GM21737 (cell line): ENCODE measurements around the gene ZNF17.

ENCODE experiments used
- ATAC-seq: cut with Tn5 transposase; IDR thresholded peaks from one replicate; pipeline ENCODE4 v1.9.1; 2021; ENCODE audit warnings: mild to moderate bottlenecking, moderate library complexity; ENCODE audit not compliant: unreplicated experiment

The ZNF17 gene

DNA sequence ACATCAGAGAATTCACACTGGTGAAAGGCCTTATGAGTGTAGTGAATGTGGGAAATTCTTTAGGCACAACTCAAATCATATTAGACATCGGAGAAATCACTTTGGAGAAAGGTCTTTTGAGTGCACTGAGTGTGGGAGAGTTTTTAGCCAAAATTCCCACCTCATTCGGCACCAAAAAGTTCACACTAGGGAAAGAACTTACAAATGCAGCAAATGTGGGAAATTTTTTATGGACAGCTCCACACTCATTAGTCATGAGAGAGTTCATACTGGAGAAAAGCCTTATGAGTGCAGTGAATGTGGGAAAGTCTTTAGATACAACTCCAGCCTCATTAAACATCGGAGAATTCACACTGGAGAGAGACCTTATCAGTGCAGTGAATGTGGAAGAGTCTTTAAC, 10.1 kb downstream of the ZNF17 start:
- ATAC-seq: no peak

DNA sequence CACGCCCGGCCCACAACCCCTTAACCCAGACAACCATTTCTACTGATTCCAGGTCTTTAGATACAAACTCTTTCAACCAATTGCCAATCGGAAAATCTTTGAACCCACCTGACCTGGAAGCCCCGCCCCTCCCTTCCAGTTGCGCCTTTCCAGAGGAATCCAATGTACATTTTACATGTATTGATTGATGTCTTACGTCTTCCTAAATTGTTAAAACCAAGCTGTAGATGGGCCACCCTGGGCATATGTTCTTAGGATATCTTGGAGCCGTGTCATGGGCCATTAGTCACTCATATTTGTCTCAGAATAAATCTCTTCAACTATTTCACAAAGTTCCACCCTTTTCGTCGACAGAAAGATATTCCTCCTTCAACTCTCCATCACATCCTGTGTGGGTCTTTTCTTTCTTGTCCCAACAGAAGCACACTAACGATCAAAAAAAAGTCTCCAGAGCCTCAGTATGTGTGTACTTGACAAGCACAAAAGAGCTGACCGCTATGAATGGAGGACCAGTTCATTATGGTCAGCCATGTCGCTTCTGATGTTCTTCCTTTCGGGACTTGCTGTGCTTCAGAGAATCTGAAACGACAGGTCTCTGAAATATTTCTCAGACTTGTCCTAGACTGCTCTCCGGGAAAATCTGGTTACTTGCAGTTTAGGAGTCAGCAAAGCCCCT, 23.6 kb downstream of the ZNF17 start:
- peak; percentile 3 for ATAC-seq

DNA sequence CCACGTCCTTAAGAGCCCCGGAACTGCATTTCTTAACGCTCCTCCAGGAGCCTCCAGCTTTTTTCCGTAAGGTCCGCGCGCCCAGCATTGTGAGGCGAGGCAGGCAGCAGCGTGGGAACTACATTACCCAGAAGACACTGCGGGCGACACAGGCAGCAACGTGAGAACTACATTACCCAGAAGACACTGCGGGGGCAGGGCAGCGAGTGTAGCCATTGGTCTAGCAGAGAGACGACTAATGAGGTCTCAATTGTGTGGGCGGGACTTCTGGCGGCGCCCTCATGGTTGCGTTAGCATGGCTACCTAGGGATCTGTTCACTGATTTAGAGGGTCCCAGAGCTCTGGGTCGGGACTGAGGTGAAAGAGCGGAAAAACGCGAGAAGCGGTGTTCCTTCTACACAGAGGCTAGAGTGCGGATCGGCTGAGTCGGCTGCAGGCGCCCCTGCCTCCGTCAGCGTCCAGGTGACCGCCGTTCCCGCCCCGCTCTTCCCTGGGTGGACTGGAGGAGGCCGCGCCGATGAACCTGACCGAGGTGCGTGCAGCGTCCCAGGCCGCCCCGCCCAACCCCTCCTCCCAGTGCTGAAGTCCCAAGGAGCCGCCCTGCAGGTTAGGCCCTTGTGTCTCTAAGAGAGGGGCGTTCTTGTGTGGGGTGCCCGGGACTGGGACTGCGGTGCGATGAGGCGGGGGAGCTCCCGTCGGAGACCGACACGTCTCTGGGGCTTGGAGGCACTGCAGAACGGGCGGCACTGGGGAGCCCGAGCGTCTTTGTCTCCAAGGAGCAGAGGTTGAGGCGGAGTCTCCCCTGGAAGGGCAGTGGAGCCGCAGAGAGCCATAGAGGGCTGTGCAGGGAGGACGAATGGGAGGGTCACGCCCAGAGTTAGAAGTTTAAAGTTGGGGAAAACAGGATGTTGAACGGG, 24.4 kb downstream of the ZNF17 start, which contains the start of gene ZNF749:
Gene ZNF749, plus strand, starts transcription at position 264 of the 917 bp plus-strand sequence. Its CDS starts 254 bp downstream, at position 518.
- ATAC-seq: peak; percentile 96

DNA sequence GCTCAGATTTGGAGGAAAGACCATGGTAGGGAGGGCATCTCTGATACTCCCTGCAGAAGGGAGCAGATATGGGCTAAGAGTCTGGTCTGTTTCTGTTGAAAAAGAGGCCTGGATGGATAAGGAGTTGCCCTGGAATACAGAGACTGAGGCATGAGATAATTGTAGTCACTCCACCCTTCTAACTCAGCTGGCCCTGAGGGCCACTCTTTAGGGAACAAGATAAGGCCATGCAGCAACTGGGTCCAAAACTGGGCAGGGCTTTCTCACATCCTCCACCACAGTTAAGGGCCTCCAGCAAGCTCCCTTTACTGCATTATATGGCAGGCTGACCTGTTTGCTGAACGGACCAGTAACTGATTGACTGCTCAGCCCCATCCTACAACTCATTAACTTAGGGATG, 25.5 kb downstream of the ZNF17 start:
- ATAC-seq: no peak

DNA sequence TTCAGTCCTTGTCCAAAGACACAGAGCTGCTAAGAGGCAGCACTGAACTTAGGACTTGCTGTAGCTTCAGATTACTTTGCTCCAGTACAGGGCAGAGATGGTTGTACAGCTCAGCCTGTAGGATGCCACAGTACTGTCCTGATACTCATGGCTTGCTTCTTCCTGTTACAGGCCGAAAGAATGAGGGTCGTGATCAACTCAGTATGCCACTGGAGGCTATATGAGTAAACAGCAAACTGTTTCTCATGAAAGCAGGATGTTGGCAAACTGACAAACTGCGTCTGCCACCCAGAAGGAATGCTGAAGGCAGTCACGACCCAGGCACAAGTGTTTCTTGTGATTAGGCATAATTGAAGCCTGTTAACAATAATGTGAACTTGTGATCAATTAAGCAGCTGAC, 27.0 kb downstream of the ZNF17 start:
- ATAC-seq: no peak

DNA sequence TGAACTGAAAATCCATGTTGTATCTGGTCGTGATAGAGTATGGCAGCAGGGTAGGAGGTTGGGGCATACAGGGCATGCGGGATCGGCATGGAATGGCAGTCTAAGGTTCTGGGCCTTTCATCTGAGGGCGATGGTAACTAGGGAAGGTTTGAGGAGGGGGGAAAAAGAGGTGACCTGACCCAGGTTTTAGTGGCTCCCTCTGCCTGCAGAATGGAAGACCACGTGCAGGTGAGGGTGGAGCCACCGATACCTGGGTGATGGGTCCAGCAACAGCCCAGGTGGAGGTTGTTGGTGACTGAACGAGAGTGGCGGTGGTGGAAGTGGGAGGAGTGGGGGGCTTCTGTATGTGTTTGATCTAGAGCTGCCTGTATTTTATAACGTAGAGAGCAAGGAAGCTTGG, 28.0 kb downstream of the ZNF17 start:
- no peak for ATAC-seq

DNA sequence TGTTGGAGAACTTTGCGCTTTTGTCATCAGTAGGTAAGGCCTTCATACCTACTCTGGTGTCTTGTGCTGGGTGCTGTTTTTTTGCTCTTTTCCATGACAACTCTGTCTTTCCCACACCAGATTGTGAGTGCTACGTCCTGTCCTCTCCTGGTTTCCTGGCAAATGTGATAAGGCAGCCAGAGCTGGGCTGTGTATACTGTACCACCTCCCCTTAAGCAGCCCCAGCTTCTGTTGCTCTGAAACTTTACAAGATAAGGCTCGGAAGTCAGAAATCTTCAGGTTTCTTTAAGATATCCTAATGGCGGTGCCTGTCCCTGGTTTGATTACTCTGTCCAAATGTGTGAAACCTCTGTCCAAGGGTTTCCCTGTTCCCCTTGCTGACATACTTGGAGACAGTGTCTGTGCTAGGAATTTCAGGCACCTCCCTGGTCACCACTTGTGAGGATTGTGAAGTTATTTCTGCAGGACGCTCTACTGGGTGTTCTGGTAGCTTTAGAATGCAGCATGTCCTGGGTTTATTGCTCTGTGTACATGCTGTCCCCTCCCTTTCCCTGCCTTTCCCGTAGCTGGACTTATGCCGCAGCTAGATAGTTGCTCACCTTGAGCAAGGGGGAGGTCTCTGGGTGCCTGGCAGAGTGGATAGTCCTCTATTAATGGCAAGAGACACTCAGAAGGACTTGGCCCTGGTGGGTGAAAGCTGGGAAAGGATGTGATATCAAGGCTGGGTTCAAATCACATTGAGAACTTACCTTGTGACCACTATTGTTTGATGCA, 31.2 kb downstream of the ZNF17 start:
- no peak for ATAC-seq

DNA sequence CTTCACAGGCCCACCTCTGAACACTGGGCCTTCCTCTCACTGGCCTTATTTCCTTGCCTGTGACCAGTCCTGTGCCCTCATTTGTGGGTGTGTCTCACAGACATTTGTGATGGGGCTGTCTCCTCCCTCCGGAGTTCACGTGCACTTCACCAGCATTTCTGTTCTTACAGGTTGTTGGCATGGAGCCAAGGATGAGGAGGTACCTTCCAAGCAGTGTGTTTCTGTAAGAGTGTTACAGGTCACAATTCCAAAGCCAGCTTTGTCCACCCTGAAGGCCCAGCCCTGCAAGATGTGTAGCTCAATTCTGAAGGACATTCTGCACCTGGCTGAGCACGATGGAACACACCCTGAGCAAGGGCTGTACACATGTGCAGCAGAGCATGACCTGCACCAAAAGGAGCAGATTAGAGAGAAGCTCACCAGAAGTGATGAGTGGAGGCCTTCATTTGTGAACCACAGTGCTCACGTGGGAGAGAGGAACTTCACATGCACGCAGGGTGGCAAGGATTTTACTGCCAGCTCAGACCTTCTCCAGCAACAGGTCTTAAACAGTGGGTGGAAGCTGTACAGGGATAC, 32.2 kb downstream of the ZNF17 start:
- no peak for ATAC-seq

DNA sequence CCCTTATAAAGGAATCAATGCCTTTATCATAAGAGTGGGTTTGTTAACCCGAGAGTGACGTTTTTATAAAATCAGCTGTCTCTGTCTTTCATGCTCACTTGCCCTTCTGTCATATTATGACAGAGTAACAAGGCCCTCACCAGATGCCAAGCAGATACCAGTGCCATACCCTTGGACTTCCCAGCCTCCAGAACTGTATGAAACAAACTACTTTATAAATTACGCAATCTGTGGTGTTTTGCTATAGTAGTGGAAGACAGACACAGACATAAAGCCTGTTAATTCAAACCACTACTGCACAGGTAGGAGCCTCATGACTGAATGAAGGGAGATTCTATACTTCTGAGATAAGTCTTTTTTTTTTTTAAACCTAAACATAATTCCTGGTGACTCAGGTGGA, 41.3 kb downstream of the ZNF17 start:
- ATAC-seq: no peak

DNA sequence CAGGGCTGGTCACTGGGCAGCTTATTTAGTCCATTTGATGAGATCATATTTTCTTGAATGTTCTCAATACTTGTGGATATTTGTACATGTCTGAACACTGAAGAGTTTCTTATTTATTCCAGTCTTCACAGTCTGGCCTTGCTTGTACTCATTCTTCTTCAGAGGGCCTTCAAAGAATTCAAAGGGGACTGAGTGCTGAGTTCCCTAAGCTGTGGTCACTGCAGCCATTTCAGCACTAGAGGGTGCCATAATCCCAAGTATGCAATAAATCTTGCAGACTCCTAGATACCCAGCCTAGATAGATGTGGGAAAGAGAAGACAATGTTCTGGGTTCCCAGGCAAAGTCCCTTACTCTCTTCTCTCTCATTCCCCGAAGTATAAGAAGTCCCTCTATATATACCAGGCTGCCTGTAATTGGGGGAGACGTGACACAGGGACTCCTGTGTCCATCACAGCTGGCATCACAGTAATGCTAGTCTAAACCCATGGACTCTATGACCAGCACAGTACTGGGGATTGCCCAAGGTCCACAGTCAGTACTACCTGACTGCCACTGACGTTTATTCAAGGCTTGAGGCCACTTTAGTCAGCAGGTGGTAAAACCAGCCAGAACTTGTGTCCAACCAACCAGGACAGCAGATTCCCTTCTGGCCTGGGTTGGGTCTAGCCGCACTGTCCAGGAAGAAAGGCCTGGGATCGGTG, 54.9 kb downstream of the ZNF17 start:
- no peak for ATAC-seq

DNA sequence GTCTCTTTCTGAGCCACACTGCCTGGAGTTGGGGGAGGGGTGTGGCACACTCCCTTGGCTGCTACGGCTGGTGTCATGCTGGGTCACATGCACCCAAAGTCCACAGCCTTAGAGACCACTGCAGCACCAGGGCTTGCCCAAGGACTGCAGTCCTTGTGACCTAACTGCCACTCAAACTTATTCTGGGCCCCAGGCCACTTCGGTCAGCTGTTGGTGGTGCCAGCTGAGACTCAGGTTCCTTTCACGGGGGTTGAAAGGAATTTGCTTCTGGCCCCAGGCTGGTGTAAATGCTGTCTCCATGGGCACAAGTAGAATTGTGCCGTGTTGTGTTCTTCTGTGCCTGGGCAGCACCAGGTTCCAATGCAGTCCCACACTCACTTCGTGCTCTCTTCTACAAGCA, 55.5 kb downstream of the ZNF17 start:
- ATAC-seq: no peak
